Tibial nerve (tissue), 4 donors: Measurements from ENCODE around the gene ABI3BP. TPM values are rescaled to one million over a fixed set of nuclear protein-coding genes. Genes with fewer than 3 reads are reported as not detected.

Source experiments
- DNase-seq, 2 donors: peaks; one replicate each; pipeline ENCODE4 v3.0.0-alpha.2; 2019; ENCODE audit warnings: low spot score in 2 of 2
- H3K27ac ChIP-seq, 4 donors: fragments of 200-600 bp; sonication (generic) in 3 of 4; one replicate each; pipeline ENCODE4 v1.5.1; 2017 to 2019; ENCODE audit warnings: mild to moderate bottlenecking in 1 of 4
- H3K27me3 ChIP-seq, 2 donors: fragments of 200-600 bp; sonication (generic) in 1 of 2; one replicate each; pipeline versions ENCODE4 v1.5.1 to v1.6.0; 2017 to 2019
- H3K36me3 ChIP-seq, 3 donors: fragments of 200-600 bp; sonication (generic); one replicate each; pipeline ENCODE4 v1.5.1; 2018 to 2019
- H3K4me1 ChIP-seq, 4 donors: fragments of 200-600 bp; sonication (generic) in 3 of 4; one replicate each; pipeline ENCODE4 v1.5.1; 2017 to 2019
- H3K4me3 ChIP-seq, 4 donors: fragments of 200-600 bp; sonication (generic) in 3 of 4; one replicate each; pipeline ENCODE4 v1.5.1; 2017 to 2019; ENCODE audit warnings: mild to moderate bottlenecking in 1 of 4, moderate library complexity in 1 of 4
- H3K9me3 ChIP-seq, 4 donors: fragments of 200-600 bp; sonication (generic) in 3 of 4; one replicate each; pipeline ENCODE4 v1.5.1; 2017 to 2019
- CTCF ChIP-seq, 5 experiments: fragments of 200-600 bp in 3 of 5; fragments of 450-650 bp in 2 of 5; sonication (generic) in 3 of 5; IDR thresholded peaks; one replicate each; pipeline ENCODE4 v1.5.1; 2016 to 2019; ENCODE audit warnings: antibody characterized with exemption in 5 of 5, mild to moderate bottlenecking in 3 of 5, moderate library complexity in 2 of 5
- EP300 ChIP-seq, 2 donors: sonication (generic); formaldehyde crosslinking; IDR thresholded peaks; one replicate each; pipeline ENCODE4 v1.6.1; 2017; ENCODE audit warnings: antibody characterized with exemption in 2 of 2, mild to moderate bottlenecking in 1 of 2
- POLR2A ChIP-seq, 2 donors: fragments of 450-650 bp; IDR thresholded peaks; one replicate each; pipeline ENCODE4 v1.6.1; 2017; ENCODE audit warnings: antibody characterized with exemption in 2 of 2, mild to moderate bottlenecking in 2 of 2, moderate library complexity in 2 of 2
- WGBS, 2 donors: methylation state at CpG; one replicate each; pipeline ENCODE4 v1.1.5; 2018; 5-methylcytosine and 5-hydroxymethylcytosine counted together
- total RNA-seq, 4 donors: library from RNA; depleted of rRNA; stranded (reverse); fragments of >200 nt; gene quantifications; one replicate each; pipeline ENCODE4 v1.1.0, GENCODE V29; 2016

The ABI3BP gene
- total RNA-seq, 4 donors from 2014 or later = 39.6 to 189 (median 139) TPM

GRCh38 chr3:100726706-100727105, 266.5 kb downstream of the ABI3BP start:
- H3K36me3 ChIP-seq = peaks cover 0 to 41% (median 0%) of the 10 kb centered on the region in 3 donors
- DNase-seq = no peak
- no peak for TF ChIP-seq POLR2A (IDR thresholded peaks at IDR 0.05)
- TF ChIP-seq CTCF (IDR thresholded peaks at IDR 0.05) = no peak
- TF ChIP-seq EP300 (IDR thresholded peaks at IDR 0.05) = no peak
- 90 to 97% methylated on average over 1 of the region's 1 CpG for WGBS, 2 donors
- no peaks in the 10 kb centered on the region for H3K9me3 ChIP-seq
- peaks cover 0 to 18% (median 0%) of the 10 kb centered on the region in 4 donors for H3K4me1 ChIP-seq
- H3K27me3 ChIP-seq = no peaks in the 10 kb centered on the region
- H3K27ac ChIP-seq = no peak overlapping the region
- H3K4me3 ChIP-seq = no peak overlapping the region

- Histone ChIP-seq H3K9me3 (no peaks in the 10 kb centered on the region), H3K4me3 (no peak overlapping the region), H3K27me3 (no peaks in the 10 kb centered on the region), H3K27ac (no peak overlapping the region), H3K4me1 (peaks cover 0 to 18% (median 0%) of the 10 kb centered on the region in 4 donors), H3K36me3 (peaks cover 0 to 44% (median 0%) of the 10 kb centered on the region in 3 donors)
- DNase-seq = no peak
- TF ChIP-seq POLR2A (IDR thresholded peaks at IDR 0.05) (no peak), EP300 (IDR thresholded peaks at IDR 0.05) (no peak), CTCF (IDR thresholded peaks at IDR 0.05) (no peak)
- WGBS, 2 donors = 92 to 97% methylated on average over 3 of the region's 3 CpGs
Observed at GRCh38 chr3:100725935-100726513, 267.2 kb downstream of the ABI3BP start.

GRCh38 chr3:100720426-100720825, 272.8 kb downstream of the ABI3BP start:
- Histone ChIP-seq H3K4me3 (no peak overlapping the region), H3K27me3 (no peaks in the 10 kb centered on the region), H3K36me3 (peaks cover 0 to 58% (median 0%) of the 10 kb centered on the region in 3 donors), H3K4me1 (peaks cover 0 to 30% (median 8%) of the 10 kb centered on the region in 4 donors), H3K27ac (no peak overlapping the region), H3K9me3 (no peaks in the 10 kb centered on the region)
- no peak for DNase-seq
- no peak for TF ChIP-seq POLR2A (IDR thresholded peaks at IDR 0.05)
- no peak for TF ChIP-seq CTCF (IDR thresholded peaks at IDR 0.05)
- TF ChIP-seq EP300 (IDR thresholded peaks at IDR 0.05) = no peak
- 71 to 75% methylated on average over 5 of the region's 5 CpGs for WGBS, 2 donors

GRCh38 chr3:100719136-100719535, 274.1 kb downstream of the ABI3BP start:
- Histone ChIP-seq H3K27me3 (no peaks in the 10 kb centered on the region), H3K9me3 (no peaks in the 10 kb centered on the region), H3K36me3 (peaks cover 0 to 56% (median 0%) of the 10 kb centered on the region in 3 donors), H3K27ac (no peak overlapping the region), H3K4me1 (peaks cover 0 to 39% (median 12%) of the 10 kb centered on the region in 4 donors), H3K4me3 (no peak overlapping the region)
- no peak for TF ChIP-seq CTCF (IDR thresholded peaks at IDR 0.05)
- no peak for TF ChIP-seq POLR2A (IDR thresholded peaks at IDR 0.05)
- no peak for TF ChIP-seq EP300 (IDR thresholded peaks at IDR 0.05)
- DNase-seq = no peak
- 21 to 24% methylated on average over 1 of the region's 1 CpG for WGBS, 2 donors

- no peaks in the 10 kb centered on the region for H3K27me3 ChIP-seq
- H3K27ac ChIP-seq = no peak overlapping the region
- H3K4me3 ChIP-seq = no peak overlapping the region
- H3K4me1 ChIP-seq = peaks cover 0 to 42% (median 12%) of the 10 kb centered on the region in 4 donors
- no peak for TF ChIP-seq POLR2A (IDR thresholded peaks at IDR 0.05)
- no peak for TF ChIP-seq CTCF (IDR thresholded peaks at IDR 0.05)
- no peak for TF ChIP-seq EP300 (IDR thresholded peaks at IDR 0.05)
- DNase-seq = no peak
- H3K36me3 ChIP-seq = peaks cover 0 to 62% (median 0%) of the 10 kb centered on the region in 3 donors
- no peaks in the 10 kb centered on the region for H3K9me3 ChIP-seq
- WGBS, 2 donors = 87 to 90% methylated on average over 4 of the region's 4 CpGs
Observed at GRCh38 chr3:100717637-100718487, 275.4 kb downstream of the ABI3BP start.
